Calu3 (cell line): Measurements from ENCODE around the gene SHH. TPM values are rescaled to one million over a fixed set of nuclear protein-coding genes. Genes with fewer than 3 reads are reported as not detected.

Experiments
- BruUV-seq: library from RNA; stranded (reverse); fragments of 400-500 nt; replicated peaks from 2 replicates; lab custom pipeline; 2021; lab: Mats Ljungman, UMichigan
- CTCF ChIA-PET: fragments of 300-600 bp; sonication (Branson Sonifier 250); formaldehyde crosslinking; loops from one replicate; lab custom pipeline; 2022; ENCODE audit warnings: antibody characterized with exemption; lab: Charles Lee
- DNase-seq: peaks from one replicate; pipeline ENCODE4 v3.0.0; 2022
- H3K27ac Mint-ChIP-seq: one replicate; pipeline ENCODE4 v1.8.0; 2022; ENCODE audit warnings: mixed read lengths; ENCODE audit not compliant: unreplicated experiment
- H3K27me3 Mint-ChIP-seq: one replicate; pipeline ENCODE4 v1.8.0; 2022; ENCODE audit warnings: mixed read lengths; ENCODE audit not compliant: unreplicated experiment
- H3K36me3 Mint-ChIP-seq: one replicate; pipeline ENCODE4 v1.8.0; 2022; ENCODE audit warnings: mild to moderate bottlenecking, moderate library complexity, mixed read lengths; ENCODE audit not compliant: insufficient read depth, unreplicated experiment
- H3K4me1 Mint-ChIP-seq: one replicate; pipeline ENCODE4 v1.8.0; 2022; ENCODE audit warnings: mild to moderate bottlenecking, low read depth, mixed read lengths; ENCODE audit not compliant: unreplicated experiment
- H3K4me3 Mint-ChIP-seq: one replicate; pipeline ENCODE4 v1.8.0; 2022; ENCODE audit warnings: mild to moderate bottlenecking, low read depth, moderate library complexity, mixed read lengths; ENCODE audit not compliant: unreplicated experiment
- H3K9me3 Mint-ChIP-seq: one replicate; pipeline ENCODE4 v1.8.0; 2022; ENCODE audit warnings: low read depth, mixed read lengths; ENCODE audit not compliant: unreplicated experiment
- intact Hi-C: fragments of 100-400 bp; cut with micrococcal nuclease; formaldehyde crosslinking; loops from one replicate; pipeline ENCODE4 v1.10.0; 2022; ENCODE audit not compliant: unreplicated experiment
- total RNA-seq: library from RNA; stranded (reverse); gene quantifications from 2 replicates; pipeline ENCODE4 v1.2.3, GENCODE V29; 2022
- TF ChIP-seq, protein P1 (sequence below): fragments of 200-600 bp; IDR thresholded peaks from one replicate; pipeline ENCODE4 v1.8.0; 2022; ENCODE audit warnings: antibody characterized with exemption; ENCODE audit not compliant: unreplicated experiment

Gene SHH
- total RNA-seq, 1 experiment from 2014 or later, result 1.1 TPM

- H3K27ac Mint-ChIP-seq, result no peak overlapping the region
- no TSS peak for BruUV-seq
- TF ChIP-seq, protein P1, sequence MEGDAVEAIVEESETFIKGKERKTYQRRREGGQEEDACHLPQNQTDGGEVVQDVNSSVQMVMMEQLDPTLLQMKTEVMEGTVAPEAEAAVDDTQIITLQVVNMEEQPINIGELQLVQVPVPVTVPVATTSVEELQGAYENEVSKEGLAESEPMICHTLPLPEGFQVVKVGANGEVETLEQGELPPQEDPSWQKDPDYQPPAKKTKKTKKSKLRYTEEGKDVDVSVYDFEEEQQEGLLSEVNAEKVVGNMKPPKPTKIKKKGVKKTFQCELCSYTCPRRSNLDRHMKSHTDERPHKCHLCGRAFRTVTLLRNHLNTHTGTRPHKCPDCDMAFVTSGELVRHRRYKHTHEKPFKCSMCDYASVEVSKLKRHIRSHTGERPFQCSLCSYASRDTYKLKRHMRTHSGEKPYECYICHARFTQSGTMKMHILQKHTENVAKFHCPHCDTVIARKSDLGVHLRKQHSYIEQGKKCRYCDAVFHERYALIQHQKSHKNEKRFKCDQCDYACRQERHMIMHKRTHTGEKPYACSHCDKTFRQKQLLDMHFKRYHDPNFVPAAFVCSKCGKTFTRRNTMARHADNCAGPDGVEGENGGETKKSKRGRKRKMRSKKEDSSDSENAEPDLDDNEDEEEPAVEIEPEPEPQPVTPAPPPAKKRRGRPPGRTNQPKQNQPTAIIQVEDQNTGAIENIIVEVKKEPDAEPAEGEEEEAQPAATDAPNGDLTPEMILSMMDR, result no peak
- CTCF ChIA-PET, result no interaction called here
- H3K36me3 Mint-ChIP-seq, result peaks cover 30% of the 10 kb centered on the region
- no peaks in the 10 kb centered on the region for H3K27me3 Mint-ChIP-seq
- H3K4me3 Mint-ChIP-seq, result no peak overlapping the region
- no peaks in the 10 kb centered on the region for H3K4me1 Mint-ChIP-seq
- no peaks in the 10 kb centered on the region for H3K9me3 Mint-ChIP-seq
- intact Hi-C loops, result no loop called here
- no peak for DNase-seq
These were observed 35.7 kb downstream of the SHH start for GRCh38 chr7:155776606-155777005.

GRCh38 chr7:155775691-155776090 is 36.6 kb downstream of the SHH start:
- Mint-ChIP-seq H3K9me3 (no peaks in the 10 kb centered on the region), H3K27me3 (no peaks in the 10 kb centered on the region), H3K4me3 (no peak overlapping the region), H3K27ac (no peak overlapping the region), H3K36me3 (peaks cover 24% of the 10 kb centered on the region), H3K4me1 (no peaks in the 10 kb centered on the region)
- intact Hi-C loops, result no loop called here
- CTCF ChIA-PET, result no interaction called here
- BruUV-seq, result no TSS peak
- TF ChIP-seq, protein P1, result no peak
- no peak for DNase-seq

- H3K27me3 Mint-ChIP-seq, result no peaks in the 10 kb centered on the region
- intact Hi-C loops, result no loop called here
- no peak overlapping the region for H3K4me3 Mint-ChIP-seq
- no TSS peak for BruUV-seq
- H3K4me1 Mint-ChIP-seq, result no peaks in the 10 kb centered on the region
- TF ChIP-seq, protein P1, result no peak
- H3K27ac Mint-ChIP-seq, result no peak overlapping the region
- H3K9me3 Mint-ChIP-seq, result no peaks in the 10 kb centered on the region
- no peak for DNase-seq
- CTCF ChIA-PET, result no interaction called here
- peaks cover 24% of the 10 kb centered on the region for H3K36me3 Mint-ChIP-seq
These were observed 37.3 kb downstream of the SHH start for GRCh38 chr7:155774947-155775346.

- TF ChIP-seq, protein P1, result no peak
- no TSS peak for BruUV-seq
- H3K27me3 Mint-ChIP-seq, result no peaks in the 10 kb centered on the region
- H3K4me1 Mint-ChIP-seq, result no peaks in the 10 kb centered on the region
- intact Hi-C loops, result no loop called here
- H3K27ac Mint-ChIP-seq, result no peak overlapping the region
- peaks cover 38% of the 10 kb centered on the region for H3K36me3 Mint-ChIP-seq
- DNase-seq, result no peak
- CTCF ChIA-PET, result no interaction called here
- no peak overlapping the region for H3K4me3 Mint-ChIP-seq
- H3K9me3 Mint-ChIP-seq, result no peaks in the 10 kb centered on the region
These were observed 38.7 kb downstream of the SHH start for GRCh38 chr7:155773531-155773930.
